Right cardiac atrium (tissue), 5 donors: ENCODE data around the gene POR. TPM values are rescaled to one million over a fixed set of nuclear protein-coding genes. Genes with fewer than 3 reads are reported as not detected.
"Not testable (repeated sequence)": the region's sequence is repeated elsewhere in the genome, so short reads cannot be mapped to it uniquely, and the experiment has no call there.

Experiments used
- ATAC-seq, 2 donors: fragments of 200-7000 bp; cut with Tn5 transposase; one replicate each; pipeline versions ENCODE4 v1.8.0 to v1.9.1; 2020; ENCODE audit warnings: moderate library complexity in 2 of 2, mild to moderate bottlenecking in 1 of 2
- DNase-seq, 3 donors: peaks; one replicate each; pipeline ENCODE4 v3.0.0-alpha.2; 2020
- H3K27ac ChIP-seq: one replicate; pipeline ENCODE4 v1.5.1; 2013; ENCODE audit warnings: mild to moderate bottlenecking, low read length, control low read depth, moderate library complexity
- H3K27me3 ChIP-seq: one replicate; pipeline ENCODE4 v1.6.1; 2013; ENCODE audit not compliant: control insufficient read depth, insufficient read depth
- H3K4me1 ChIP-seq: one replicate; pipeline ENCODE4 v1.6.1; 2013; ENCODE audit warnings: low read length; ENCODE audit not compliant: control insufficient read depth, insufficient read depth
- H3K4me3 ChIP-seq: one replicate; pipeline ENCODE4 v1.5.1; 2013; ENCODE audit warnings: low read length, control low read depth
- H3K9me3 ChIP-seq: one replicate; pipeline ENCODE4 v1.6.1; 2013; ENCODE audit warnings: low read length; ENCODE audit not compliant: control insufficient read depth
- WGBS: extraction: QIAGEN DNeasy Blood & Tissue Kit; methylation state at CpG from one replicate; pipeline ENCODE4 v1.1.7; 2013; 5-methylcytosine and 5-hydroxymethylcytosine counted together
- intact Hi-C, 4 donors: fragments of 100-400 bp; cut with DNase I; formaldehyde crosslinking; loops; one replicate each; pipeline versions ENCODE4 v1.11.0 to v1.14.0; 2022 to 2023
- polyA plus RNA-seq: library from polyadenylated mRNA; stranded (reverse); fragments of 200-250 nt; gene quantifications from one replicate; pipeline ENCODE4 v1.2.3, GENCODE V29; 2013
- total RNA-seq, 4 donors: library from RNA; stranded (reverse); fragmentation: NEBNext Ultra II Directional; extraction: Animal tissue kit (Norgen Biotek cat#: 25700); gene quantifications; one replicate each; pipeline ENCODE4 v1.2.1, GENCODE V29; 2021
- donor health status: healthy with polysubstance abuse.
- donor health status: DM: no; HTN: yes; CAD: no.
- donor health status: DM: no; HTN: no; CAD: no.
- donor health status: DM: no; HTN: yes; CAD: no; lungs with severe emphysema.
- donor health status: DM: yes; HTN: yes; CAD: no.

Gene POR
- total and polyA plus RNA-seq, 5 donors = 47.4 to 122 (median 61.1) TPM

GRCh38 chr7:75993689-75994387 is 78.9 kb downstream of the POR start:
- ATAC-seq = peak; percentile 59 to 70
- peak; percentile 90 to 94 (median 92) for DNase-seq
- no peaks in the 10 kb centered on the region for H3K27me3 ChIP-seq
- peak overlapping the region; percentile 84 for H3K27ac ChIP-seq
- intact Hi-C loops = loop anchor here in 1 of 4 donors (5.0 kb wide), 1 partner anchor 77 kb away; the partner anchor contains the start of gene POR
- peaks cover 14% of the 10 kb centered on the region for H3K4me1 ChIP-seq
- peak overlapping the region; percentile 69 for H3K4me3 ChIP-seq
- WGBS = 2% methylated on average over 40 of the region's 40 CpGs
- no peaks in the 10 kb centered on the region for H3K9me3 ChIP-seq

GRCh38 chr7:75994388-75995051 is 79.6 kb downstream of the POR start, which contains the start of gene TMEM120A:
TMEM120A (minus strand) TSS chr7:75994595; CDS start chr7:75994570, 25 bp downstream.
- ATAC-seq (peak; percentile 93 to 95), DNase-seq (peak; percentile 98 to 100 (median 99))
- Histone ChIP-seq H3K27ac (peak within 1 kb of the TSS; percentile 93), H3K4me3 (peak within 1 kb of the TSS; percentile 69), H3K27me3 (no peaks in the 10 kb centered on the region), H3K4me1 (peaks cover 14% of the 10 kb centered on the region), H3K9me3 (no peaks in the 10 kb centered on the region)
- under 1% methylated on average over 51 of the region's 51 CpGs for WGBS
- intact Hi-C loops = loop anchor here in 1 of 4 donors (5.0 kb wide), 1 partner anchor 77 kb away; the partner anchor contains the start of gene POR

GRCh38 chr7:75995052-75995471 is 80.1 kb downstream of the POR start:
- Histone ChIP-seq H3K9me3 (no peaks in the 10 kb centered on the region), H3K4me3 (peak overlapping the region; percentile 30), H3K27ac (peak overlapping the region; percentile 93), H3K4me1 (peaks cover 12% of the 10 kb centered on the region), H3K27me3 (no peaks in the 10 kb centered on the region)
- peak; percentile 0 to 1 for ATAC-seq
- DNase-seq = peak; percentile 56 to 84 (median 80)
- intact Hi-C loops = no loop called here
- WGBS = 41% methylated on average over 11 of the region's 11 CpGs

DNA sequence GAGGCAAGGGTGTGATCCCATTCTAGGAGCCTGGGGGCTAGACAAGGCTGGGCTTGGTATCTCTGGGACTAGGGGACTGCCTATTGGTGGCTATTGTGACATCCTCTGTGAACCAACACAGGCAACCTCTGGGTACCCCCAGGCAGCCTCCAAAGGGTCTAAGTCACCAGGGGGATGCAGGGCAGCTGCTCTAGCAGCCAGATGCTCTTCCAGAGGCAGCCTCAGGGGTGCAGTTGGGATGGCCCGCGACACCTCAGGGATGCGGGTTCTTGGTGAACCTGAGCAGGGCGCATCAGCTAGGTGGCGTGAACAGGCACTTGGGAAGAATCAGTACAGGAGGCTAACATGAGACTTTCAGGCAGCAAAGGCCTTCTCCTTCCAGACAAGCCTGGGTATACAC is 81.0 kb downstream of the POR start:
- Histone ChIP-seq H3K4me3 (no peak overlapping the region), H3K27ac (no peak overlapping the region), H3K4me1 (peaks cover 7% of the 10 kb centered on the region), H3K9me3 (no peaks in the 10 kb centered on the region), H3K27me3 (no peaks in the 10 kb centered on the region)
- intact Hi-C loops = no loop called here
- 98% methylated on average over 5 of the region's 5 CpGs for WGBS
- DNase-seq (no peak), ATAC-seq (no peak)

DNA sequence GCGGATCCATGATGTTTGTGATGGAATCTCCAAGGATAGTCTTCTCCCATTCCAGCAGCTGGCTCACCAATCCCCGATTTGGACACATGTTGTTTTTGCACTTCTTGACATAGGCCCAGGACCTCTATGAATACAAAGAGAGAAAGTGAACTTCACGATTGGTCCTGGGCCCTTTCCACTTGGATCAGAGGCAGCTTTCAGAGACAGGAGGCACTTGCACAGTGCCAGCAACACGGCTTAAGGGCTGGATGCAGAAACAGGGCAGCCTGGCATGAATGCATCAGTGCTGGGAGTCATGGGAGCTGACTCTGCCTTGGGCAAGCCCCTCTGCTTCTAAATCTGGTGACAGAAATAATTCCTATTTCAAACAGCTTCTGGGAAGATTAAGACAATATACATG is 81.5 kb downstream of the POR start:
- WGBS = 73% methylated on average over 4 of the region's 4 CpGs
- no peaks in the 10 kb centered on the region for H3K9me3 ChIP-seq
- peaks cover 5% of the 10 kb centered on the region for H3K4me1 ChIP-seq
- DNase-seq (no peak), ATAC-seq (no peak)
- H3K27ac ChIP-seq = no peak overlapping the region
- H3K4me3 ChIP-seq = no peak overlapping the region
- H3K27me3 ChIP-seq = no peaks in the 10 kb centered on the region
- intact Hi-C loops = no loop called here

DNA sequence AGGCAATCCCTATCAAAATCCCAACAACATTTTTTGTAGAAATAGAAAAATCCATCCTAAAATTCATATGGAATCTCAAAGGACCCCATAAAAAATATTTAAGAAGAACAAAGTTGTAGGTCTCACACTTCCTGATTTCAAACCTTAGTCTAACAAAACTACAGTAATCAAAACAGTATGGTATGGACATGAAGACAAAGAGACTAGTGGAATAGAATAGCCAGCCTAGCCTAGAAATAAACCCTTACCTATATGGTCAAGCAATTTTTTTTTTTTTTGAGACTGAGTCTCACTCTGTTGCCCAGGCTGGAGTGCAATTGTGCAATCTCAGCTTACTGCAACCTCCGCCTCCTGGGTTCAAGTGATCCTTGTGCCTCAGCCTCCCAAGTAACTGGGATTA is 83.1 kb downstream of the POR start:
- Histone ChIP-seq H3K27me3 (no peaks in the 10 kb centered on the region), H3K4me3 (no peak overlapping the region), H3K4me1 (peaks cover 5% of the 10 kb centered on the region), H3K27ac (no peak overlapping the region), H3K9me3 (no peaks in the 10 kb centered on the region)
- WGBS = 100% methylated on average over 1 of the region's 1 CpG
- ATAC-seq = no peak
- DNase-seq = no peak
- intact Hi-C loops = no loop called here

DNA sequence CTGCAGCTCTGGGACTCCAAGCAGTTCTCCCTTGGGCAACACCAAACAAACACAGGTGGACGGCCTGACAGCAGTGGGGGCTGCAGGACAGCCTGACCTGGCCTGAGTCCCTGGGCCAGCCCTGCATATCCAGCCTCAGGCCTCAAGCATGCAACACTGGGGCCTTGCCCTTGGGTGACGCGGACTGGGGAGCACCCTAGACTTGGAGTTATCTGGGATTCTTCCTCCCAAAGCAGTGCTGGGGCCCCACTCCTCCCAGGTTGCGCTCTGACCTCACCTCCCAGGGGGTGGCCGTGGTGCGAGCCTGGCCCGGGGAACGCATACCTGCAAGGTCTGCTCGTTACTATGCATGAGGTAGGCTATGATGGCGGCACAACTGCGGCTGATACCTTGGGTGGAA is 85.6 kb downstream of the POR start:
- intact Hi-C loops = no loop called here
- no peaks in the 10 kb centered on the region for H3K9me3 ChIP-seq
- H3K27ac ChIP-seq = no peak overlapping the region
- WGBS = 94% methylated on average over 11 of the region's 11 CpGs
- H3K4me3 ChIP-seq = no peak overlapping the region
- ATAC-seq (peak in 1 of 2 donors; percentile 6), DNase-seq (peak in 1 of 3 donors; percentile 60)
- H3K4me1 ChIP-seq = no peaks in the 10 kb centered on the region
- no peaks in the 10 kb centered on the region for H3K27me3 ChIP-seq

- ATAC-seq (peak in 1 of 2 donors; percentile 18), DNase-seq (no peak)
- Histone ChIP-seq H3K4me3 (no peak overlapping the region), H3K4me1 (no peaks in the 10 kb centered on the region), H3K27ac (no peak overlapping the region), H3K9me3 (no peaks in the 10 kb centered on the region), H3K27me3 (no peaks in the 10 kb centered on the region)
- WGBS = 79% methylated on average over 6 of the region's 6 CpGs
- intact Hi-C loops = no loop called here
Observed at GRCh38 chr7:76002139-76002538, 87.2 kb downstream of the POR start.

- no peaks in the 10 kb centered on the region for H3K27me3 ChIP-seq
- H3K4me1 ChIP-seq = no peaks in the 10 kb centered on the region
- DNase-seq (no peak), ATAC-seq (no peak)
- H3K27ac ChIP-seq = no peak overlapping the region
- intact Hi-C loops = no loop called here
- no peak overlapping the region for H3K4me3 ChIP-seq
- H3K9me3 ChIP-seq = no peaks in the 10 kb centered on the region
- WGBS = 93% methylated on average over 3 of the region's 3 CpGs
Observed at GRCh38 chr7:76002822-76003221, 87.9 kb downstream of the POR start.

GRCh38 chr7:76003351-76003750 is 88.4 kb downstream of the POR start:
- Histone ChIP-seq H3K4me1 (no peaks in the 10 kb centered on the region), H3K9me3 (no peaks in the 10 kb centered on the region), H3K27me3 (no peaks in the 10 kb centered on the region), H3K4me3 (no peak overlapping the region), H3K27ac (no peak overlapping the region)
- WGBS = 94% methylated on average over 10 of the region's 10 CpGs
- no peak for ATAC-seq
- intact Hi-C loops = no loop called here
- DNase-seq = no peak

DNA sequence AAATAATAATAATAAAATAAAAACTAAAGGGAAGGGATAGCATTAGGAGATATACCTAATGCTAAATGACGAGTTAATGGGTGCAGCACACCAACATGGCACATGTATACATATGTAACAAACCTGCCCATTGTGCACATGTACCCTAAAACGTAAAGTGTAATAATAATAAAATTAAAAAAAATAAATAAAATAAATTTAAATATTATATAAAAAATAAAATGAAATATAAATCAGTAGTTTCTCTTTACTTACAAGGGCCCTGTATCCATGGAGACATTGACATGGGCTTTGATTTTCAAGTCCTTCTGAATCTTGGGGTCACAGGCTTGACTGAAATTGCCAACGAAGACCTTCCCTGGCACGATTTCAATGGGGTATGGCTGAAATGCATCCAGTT is 90.0 kb downstream of the POR start:
- H3K9me3 ChIP-seq, H3K4me3 ChIP-seq, H3K27ac ChIP-seq, DNase-seq, H3K4me1 ChIP-seq, intact Hi-C loops, ATAC-seq, H3K27me3 ChIP-seq: not testable (repeated sequence)
- 96% methylated on average over 4 of the region's 4 CpGs for WGBS
